HepG2 (cell line): ENCODE data around the gene CEP76. TPM values are rescaled to one million over a fixed set of nuclear protein-coding genes. Genes with fewer than 3 reads are reported as not detected.

ENCODE experiments used
- CSRNP2 ChIP-seq: sonication (generic); formaldehyde crosslinking; conservative IDR thresholded peaks from 2 replicates; pipeline ENCODE4 v1.8.0; 2022; ENCODE audit warnings: low read depth, missing genetic modification reagents
- HNRNPUL1 ChIP-seq: fragments of 200-400 bp; formaldehyde crosslinking; IDR thresholded peaks from 2 replicates; pipeline ENCODE4 v1.6.1; 2017; ENCODE audit warnings: low read depth, mild to moderate bottlenecking, low read length, moderate library complexity
- IKZF4 ChIP-seq: sonication (generic); formaldehyde crosslinking; IDR thresholded peaks from 2 replicates; pipeline ENCODE4 v1.5.1; 2020; ENCODE audit warnings: borderline replicate concordance, mild to moderate bottlenecking, low read depth, missing genetic modification reagents; ENCODE audit errors: not compliant biosample characterization
- MAZ ChIP-seq, 2 experiments: sonication (generic) in 1 of 2; formaldehyde crosslinking in 1 of 2; IDR thresholded peaks; 2 replicates each; pipeline versions ENCODE4 v1.5.0 to v1.6.1; 2012 to 2020; ENCODE audit warnings: low read depth in 2 of 2, mild to moderate bottlenecking in 2 of 2, borderline replicate concordance in 1 of 2, improper control_type of control experiment in 1 of 2, low read length in 1 of 2, missing genetic modification reagents in 1 of 2, moderate library complexity in 1 of 2
- PAWR ChIP-seq: sonication (generic); formaldehyde crosslinking; IDR thresholded peaks from 2 replicates; pipeline ENCODE4 v1.4.0; 2020; ENCODE audit warnings: missing genetic modification reagents, mild to moderate bottlenecking, borderline replicate concordance
- RCOR2 ChIP-seq: IDR thresholded peaks from 2 replicates; pipeline ENCODE4 v1.6.1; 2016; ENCODE audit warnings: missing biosample characterization, missing genetic modification reagents
- TIGD3 ChIP-seq: sonication (generic); formaldehyde crosslinking; IDR thresholded peaks from 2 replicates; pipeline ENCODE4 v1.5.1; 2020; ENCODE audit warnings: mild to moderate bottlenecking, missing genetic modification reagents, borderline replicate concordance
- ZBTB40 ChIP-seq, 2 experiments: fragments of 450-650 bp in 1 of 2; sonication (generic) in 1 of 2; formaldehyde crosslinking in 1 of 2; IDR thresholded peaks; 2 replicates each; pipeline versions ENCODE4 v1.6.1 to v1.8.0; 2016 to 2022; ENCODE audit warnings: antibody characterized with exemption in 1 of 2, mild to moderate bottlenecking in 1 of 2, missing genetic modification reagents in 1 of 2
- ZNF292 ChIP-seq: sonication (generic); formaldehyde crosslinking; IDR thresholded peaks from 2 replicates; pipeline ENCODE4 v1.8.1; 2022; ENCODE audit warnings: mild to moderate bottlenecking, low read depth, missing genetic modification reagents, borderline replicate concordance
- ZNF547 ChIP-seq: sonication (generic); formaldehyde crosslinking; IDR thresholded peaks from 2 replicates; pipeline ENCODE4 v1.5.1; 2020; ENCODE audit warnings: mild to moderate bottlenecking, missing genetic modification reagents
- ZNF746 ChIP-seq: sonication (generic); formaldehyde crosslinking; IDR thresholded peaks from 2 replicates; pipeline ENCODE4 v1.8.0; 2022; ENCODE audit warnings: mild to moderate bottlenecking, missing genetic modification reagents
- ZSCAN5A ChIP-seq: sonication (generic); formaldehyde crosslinking; IDR thresholded peaks from 2 replicates; pipeline ENCODE4 v1.8.0; 2022; ENCODE audit warnings: mild to moderate bottlenecking, missing genetic modification reagents, borderline replicate concordance
- polyA plus RNA-seq, 8 experiments: library from polyadenylated mRNA; depleted of rRNA in 3 of 8; stranded (reverse) in 7 of 8; unstranded in 1 of 8; fragments of >200 nt; fragmentation: Illumina TruSeq in 4 of 8; extraction: Trizol in 4 of 8; gene quantifications; 2 replicates each; pipeline versions ENCODE4 v1.2.1 to v1.2.3, GENCODE V29; 2011 to 2016; ENCODE audit warnings: low read depth in 4 of 8, missing spikeins in 1 of 8, mixed read lengths in 1 of 8; ENCODE audit not compliant: insufficient read depth in 1 of 8
- total RNA-seq, 5 experiments: library from RNA; depleted of rRNA; stranded (reverse); fragments of >200 nt; fragmentation: Illumina TruSeq; extraction: Trizol; gene quantifications; 2 replicates each; pipeline ENCODE4 v1.2.3, GENCODE V29; 2016; ENCODE audit warnings: low read depth in 1 of 5

Gene CEP76
- total and polyA plus RNA-seq, 2 of the 13 experiments (the other 11 are each of a cell fraction or from before 2014, with no cell fraction given) = 13.9 to 15.1 TPM

- TF ChIP-seq ZSCAN5A = no peak
- peak; percentile 62; the same call in 1 of the 2 replicates for TF ChIP-seq HNRNPUL1
- peak; percentile 82 for TF ChIP-seq ZNF547
- TF ChIP-seq ZNF746 (CRISPR knock-in tag) = no peak; the same call in 1 of the 2 replicates
- TF ChIP-seq ZNF292 (CRISPR knock-in tag) = no peak; the same call in 1 of the 2 replicates
- no peak for TF ChIP-seq ZBTB40 (IDR thresholded peaks at IDR 0.05)
- peak; percentile 76; the same call in 1 of the 2 replicates for TF ChIP-seq ZBTB40 (CRISPR knock-in tag; IDR thresholded peaks at IDR 0.05)
- peak; percentile 37; the same call in 1 of the 2 replicates for TF ChIP-seq MAZ (IDR thresholded peaks at IDR 0.05; ENCODE audit: borderline replicate concordance, low read depth, low read length)
- TF ChIP-seq MAZ (CRISPR knock-in tag; IDR thresholded peaks at IDR 0.05; ENCODE audit: low read depth) = no peak
- TF ChIP-seq RCOR2 (CRISPR knock-in tag) = no peak; the same call in 1 of the 2 replicates
- TF ChIP-seq IKZF4 (CRISPR knock-in tag) = peak; percentile 19
- no peak; the same call in none of the 2 replicates for TF ChIP-seq TIGD3
- TF ChIP-seq CSRNP2 (CRISPR knock-in tag) = no peak
- no peak; the same call in 1 of the 2 replicates for TF ChIP-seq PAWR (CRISPR knock-in tag)
These were observed at the start of gene CEP76, which contains the start of gene PSMG2 (continued) for GRCh38 chr18:12702221-12703095.
